ENCODE results near the gene VSTM2L. TPM values are rescaled to one million over a fixed set of nuclear protein-coding genes. Genes with fewer than 3 reads are reported as not detected.

VSTM2L gene
- total RNA-seq, 4 donors from 2014 or later, result 0.54 to 4.0 (median 1.9) TPM

GRCh38 chr20:37948956-37949355 is 46.0 kb downstream of the VSTM2L start:
- Histone ChIP-seq H3K27ac (no peak overlapping the region), H3K9me3 (no peaks in the 10 kb centered on the region), H3K4me1 (no peaks in the 10 kb centered on the region), H3K4me3 (replicated peaks in 1 of 3) (no peak overlapping the region), H3K27me3 (no peaks in the 10 kb centered on the region), H3K36me3 (no peaks in the 10 kb centered on the region)
- no peak for TF ChIP-seq POLR2A (IDR thresholded peaks at IDR 0.05)
- TF ChIP-seq CTCF (IDR thresholded peaks at IDR 0.05), result no peak
- no peak for DNase-seq
- intact Hi-C loops (cut with DNase I), result no loop called here
- WGBS, 2 donors, result 86 to 89% methylated on average over 11 of the region's 11 CpGs

GRCh38 chr20:37954190-37954589 is 51.3 kb downstream of the VSTM2L start:
- DNase-seq, result no peak
- Histone ChIP-seq H3K27me3 (no peaks in the 10 kb centered on the region), H3K4me3 (replicated peaks in 1 of 3) (no peak overlapping the region), H3K9me3 (no peaks in the 10 kb centered on the region), H3K27ac (no peak overlapping the region), H3K4me1 (no peaks in the 10 kb centered on the region), H3K36me3 (no peaks in the 10 kb centered on the region)
- WGBS, 2 donors, result 89 to 91% methylated on average over 5 of the region's 5 CpGs
- intact Hi-C loops (cut with DNase I), result no loop called here
- TF ChIP-seq CTCF (IDR thresholded peaks at IDR 0.05), result no peak
- no peak for TF ChIP-seq POLR2A (IDR thresholded peaks at IDR 0.05)

GRCh38 chr20:37954626-37955025 is 51.7 kb downstream of the VSTM2L start:
- WGBS, 2 donors, result 76 to 79% methylated on average over 14 of the region's 14 CpGs
- Histone ChIP-seq H3K36me3 (no peaks in the 10 kb centered on the region), H3K4me1 (no peaks in the 10 kb centered on the region), H3K9me3 (no peaks in the 10 kb centered on the region), H3K4me3 (replicated peaks in 1 of 3) (no peak overlapping the region), H3K27ac (no peak overlapping the region), H3K27me3 (no peaks in the 10 kb centered on the region)
- no peak for DNase-seq
- intact Hi-C loops (cut with DNase I), result no loop called here
- TF ChIP-seq CTCF (IDR thresholded peaks at IDR 0.05) (no peak), POLR2A (IDR thresholded peaks at IDR 0.05) (no peak)

DNA sequence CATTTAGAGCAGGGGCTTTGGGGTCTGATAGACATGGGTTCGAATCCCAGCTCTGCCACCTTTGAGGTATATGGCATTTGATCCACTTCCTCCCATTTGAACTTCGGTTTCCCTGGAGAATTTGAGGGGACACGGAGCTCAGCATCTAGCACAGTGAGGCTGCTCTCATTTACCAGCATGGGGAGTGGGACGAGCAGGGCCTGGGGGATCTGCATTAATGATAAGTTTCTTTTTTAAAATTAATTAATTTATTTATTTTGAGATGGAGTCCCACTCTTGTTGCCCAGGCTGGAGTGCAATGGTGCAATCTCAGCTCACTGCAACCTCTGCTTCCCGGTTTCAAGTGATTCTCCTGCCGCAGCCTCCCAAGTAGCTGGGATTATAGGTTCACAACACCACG is 52.6 kb downstream of the VSTM2L start:
- DNase-seq, result no peak
- intact Hi-C loops (cut with DNase I), result no loop called here
- WGBS, 2 donors, result 80 to 85% methylated on average over 7 of the region's 7 CpGs

DNA sequence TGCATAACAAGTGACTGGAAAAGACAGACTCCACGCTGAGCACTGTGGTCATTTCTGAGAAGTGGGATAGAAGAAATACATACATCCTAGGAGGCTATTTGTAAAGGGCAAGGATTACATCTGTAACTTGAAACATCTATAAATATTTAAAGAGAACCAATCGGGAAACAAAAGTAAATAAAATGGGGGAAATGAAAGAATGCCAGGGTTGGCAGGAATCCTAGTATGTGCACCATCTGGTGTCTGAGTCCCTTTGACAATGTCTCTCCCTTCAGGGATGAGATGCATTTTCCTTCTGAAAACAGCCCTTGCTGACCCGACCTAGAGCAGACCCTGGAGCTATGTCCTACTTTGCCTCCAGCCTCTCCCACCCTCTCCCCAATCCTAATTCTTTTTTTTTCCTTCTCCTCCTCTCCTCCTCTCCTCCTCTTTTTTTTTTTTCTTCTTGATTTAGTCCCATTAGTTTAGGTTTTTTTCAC is 53.2 kb downstream of the VSTM2L start:
- 46 to 50% methylated on average over 3 of the region's 3 CpGs for WGBS, 2 donors
- no peak for TF ChIP-seq CTCF (IDR thresholded peaks at IDR 0.05)
- no peak for TF ChIP-seq POLR2A (IDR thresholded peaks at IDR 0.05)
- Histone ChIP-seq H3K4me3 (replicated peaks in 1 of 3) (no peak overlapping the region), H3K9me3 (no peaks in the 10 kb centered on the region), H3K27ac (no peak overlapping the region), H3K27me3 (no peaks in the 10 kb centered on the region), H3K36me3 (no peaks in the 10 kb centered on the region), H3K4me1 (no peaks in the 10 kb centered on the region)
- DNase-seq, result no peak
- intact Hi-C loops (cut with DNase I), result no loop called here

More for the DNA sequence above, 52.6 kb downstream of the VSTM2L start:
- Histone ChIP-seq H3K27ac (no peak overlapping the region), H3K27me3 (no peaks in the 10 kb centered on the region), H3K4me3 (replicated peaks in 1 of 3) (no peak overlapping the region), H3K9me3 (no peaks in the 10 kb centered on the region), H3K4me1 (no peaks in the 10 kb centered on the region), H3K36me3 (no peaks in the 10 kb centered on the region)
- TF ChIP-seq POLR2A (IDR thresholded peaks at IDR 0.05) (no peak), CTCF (IDR thresholded peaks at IDR 0.05) (no peak)
